H1 (cell line): ENCODE measurements around the gene SLAIN2. TPM values are rescaled to one million over a fixed set of nuclear protein-coding genes. Genes with fewer than 3 reads are reported as not detected.
"Not testable (repeated sequence)": the region's sequence is repeated elsewhere in the genome, so short reads cannot be mapped to it uniquely, and the experiment has no call there.

ENCODE experiments used
- CTCF ChIA-PET: fragments of 300-600 bp; sonication (Branson Sonifier 250); formaldehyde crosslinking; loops from one replicate; lab custom pipeline; 2021; ENCODE audit not compliant: partially characterized antibody; lab: Charles Lee
- POLR2A ChIA-PET: fragments of 300-600 bp; sonication (Branson Sonifier 250); formaldehyde crosslinking; loops from one replicate; lab custom pipeline; 2021; ENCODE audit warnings: inconsistent platforms; ENCODE audit not compliant: partially characterized antibody; lab: Charles Lee
- DNase-seq, 2 experiments: peaks; one replicate each; pipeline versions ENCODE4 v3.0.0 to v3.0.0-alpha.2; 2010 to 2022; ENCODE audit warnings: low spot score in 2 of 2, low read depth in 1 of 2, mixed read lengths in 1 of 2
- FAIRE-seq: peaks from 2 replicates; lab custom pipeline; 2011; peaks lifted over from hg19 to GRCh38; lab: Jason Lieb, UNC
- H2AFZ ChIP-seq: 2 replicates; pipeline ENCODE4 v1.8.1; 2012; ENCODE audit warnings: low read length, inconsistent platforms
- H2AK5ac ChIP-seq: 2 replicates; pipeline ENCODE4 v1.6.1; 2013; ENCODE audit warnings: low read depth, low read length
- H2BK120ac ChIP-seq: replicated peaks from 2 replicates; pipeline ENCODE3; 2013; ENCODE audit warnings: low read depth, low read length, inconsistent platforms
- H2BK12ac ChIP-seq: 2 replicates; pipeline ENCODE4 v1.6.1; 2013; ENCODE audit warnings: low read depth, low read length
- H2BK15ac ChIP-seq: 2 replicates; pipeline ENCODE4 v1.6.1; 2013; ENCODE audit warnings: low read length
- H2BK20ac ChIP-seq: 2 replicates; pipeline ENCODE4 v1.6.1; 2013; ENCODE audit warnings: low read length
- H2BK5ac ChIP-seq: 2 replicates; pipeline ENCODE4 v1.6.1; 2013; ENCODE audit warnings: low read depth, low read length
- H3K14ac ChIP-seq: 2 replicates; pipeline ENCODE4 v1.6.1; 2013; ENCODE audit warnings: inconsistent platforms; ENCODE audit not compliant: insufficient read length
- H3K18ac ChIP-seq: 2 replicates; pipeline ENCODE4 v1.6.1; 2013; ENCODE audit warnings: low read length; ENCODE audit errors: extremely low read depth
- H3K23ac ChIP-seq: 2 replicates; pipeline ENCODE4 v1.6.1; 2013; ENCODE audit warnings: inconsistent platforms; ENCODE audit not compliant: insufficient read length
- H3K23me2 ChIP-seq: 2 replicates; pipeline ENCODE4 v1.6.1; 2013; ENCODE audit warnings: low read depth, low read length
- H3K27ac ChIP-seq: 2 replicates; pipeline ENCODE4 v1.6.1; 2011; ENCODE audit warnings: low read depth, low read length, inconsistent platforms
- H3K27me3 ChIP-seq, 4 experiments: replicated peaks in 1 of 4; 1 replicate in 1 of 4; 2 replicates in 3 of 4; pipeline versions ENCODE4 v1.6.1 to v1.8.1; 2011 to 2013; ENCODE audit warnings: low read length in 3 of 4, mild to moderate bottlenecking in 3 of 4, inconsistent platforms in 2 of 4, mixed read lengths in 2 of 4, moderate library complexity in 1 of 4; ENCODE audit not compliant: control insufficient read depth in 3 of 4, insufficient read depth in 3 of 4; ENCODE audit errors: extremely low read depth in 1 of 4
- H3K36me3 ChIP-seq, 4 experiments: 2 replicates each; pipeline versions ENCODE4 v1.6.1 to v1.8.1; 2011 to 2013; ENCODE audit warnings: mild to moderate bottlenecking in 4 of 4, low read length in 3 of 4, moderate library complexity in 2 of 4, control low read depth in 1 of 4, inconsistent platforms in 1 of 4; ENCODE audit not compliant: insufficient read depth in 4 of 4, control insufficient read depth in 2 of 4
- H3K4ac ChIP-seq: replicated peaks from 2 replicates; pipeline ENCODE3; 2013; ENCODE audit warnings: low read length, low read depth, mixed read lengths, inconsistent platforms; ENCODE audit not compliant: insufficient read length
- H3K4me1 ChIP-seq, 4 experiments: replicated peaks in 1 of 4; 1 replicate in 1 of 4; 2 replicates in 3 of 4; pipeline versions ENCODE4 v1.6.1 to v1.8.1; 2011 to 2013; ENCODE audit warnings: low read length in 3 of 4, inconsistent platforms in 2 of 4, mixed read lengths in 1 of 4; ENCODE audit not compliant: insufficient read depth in 4 of 4, control insufficient read depth in 3 of 4
- H3K4me2 ChIP-seq, 2 experiments: 2 replicates each; pipeline versions ENCODE4 v1.6.1 to v1.8.1; 2011 to 2013; ENCODE audit warnings: low read depth in 2 of 2, low read length in 2 of 2, control low read depth in 1 of 2, inconsistent platforms in 1 of 2, mild to moderate bottlenecking in 1 of 2; ENCODE audit not compliant: insufficient read depth in 1 of 2
- H3K4me3 ChIP-seq, 4 experiments: fragments of 200-600, 300-600 bp in 1 of 4; sonication (generic), shearing (Covaris generic), sonication (Bioruptor Twin) in 1 of 4; 2 replicates each; pipeline versions ENCODE4 v1.5.1 to v1.8.1; 2011 to 2016; ENCODE audit warnings: low read length in 4 of 4, low read depth in 3 of 4, control low read depth in 2 of 4, inconsistent platforms in 2 of 4, mild to moderate bottlenecking in 2 of 4, mixed read lengths in 1 of 4, moderate library complexity in 1 of 4; ENCODE audit not compliant: insufficient read depth in 2 of 4; ENCODE audit errors: extremely low read depth in 1 of 4
- H3K56ac ChIP-seq: replicated peaks from 2 replicates; pipeline ENCODE3; 2013; ENCODE audit warnings: low read depth, mild to moderate bottlenecking, mixed read lengths, low read length, inconsistent platforms; ENCODE audit not compliant: insufficient read length
- H3K79me1 ChIP-seq: 2 replicates; pipeline ENCODE4 v1.6.1; 2013; ENCODE audit warnings: low read depth, low read length, control low read depth
- H3K79me2 ChIP-seq, 2 experiments: 2 replicates each; pipeline versions ENCODE4 v1.6.1 to v1.8.1; 2012 to 2013; ENCODE audit warnings: low read length in 2 of 2, mild to moderate bottlenecking in 2 of 2, inconsistent platforms in 1 of 2; ENCODE audit not compliant: insufficient read depth in 2 of 2, control insufficient read depth in 1 of 2
- H3K9ac ChIP-seq, 4 experiments: replicated peaks in 1 of 4; 1 replicate in 1 of 4; 2 replicates in 3 of 4; pipeline versions ENCODE4 v1.6.1 to v1.8.1; 2011 to 2013; ENCODE audit warnings: low read depth in 3 of 4, low read length in 3 of 4, control low read depth in 2 of 4, mild to moderate bottlenecking in 2 of 4, moderate library complexity in 2 of 4, inconsistent platforms in 1 of 4; ENCODE audit errors: extremely low read depth in 1 of 4
- H3K9me3 ChIP-seq, 2 experiments: 2 replicates each; pipeline versions ENCODE4 v1.6.1 to v1.8.1; 2012 to 2013; ENCODE audit warnings: mild to moderate bottlenecking in 2 of 2, moderate library complexity in 2 of 2, control low read depth in 1 of 2, inconsistent platforms in 1 of 2, low read depth in 1 of 2, low read length in 1 of 2, mixed read lengths in 1 of 2; ENCODE audit not compliant: insufficient read depth in 2 of 2
- H4K20me1 ChIP-seq, 2 experiments: replicated peaks in 1 of 2; 2 replicates each; pipeline versions ENCODE3 to v1.8.1; 2011 to 2013; ENCODE audit warnings: inconsistent platforms in 2 of 2, low read length in 2 of 2, mild to moderate bottlenecking in 1 of 2; ENCODE audit not compliant: insufficient read depth in 2 of 2, control insufficient read depth in 1 of 2
- H4K5ac ChIP-seq: 2 replicates; pipeline ENCODE4 v1.6.1; 2013; ENCODE audit warnings: low read length, low read depth, mixed read lengths, inconsistent platforms; ENCODE audit not compliant: insufficient read length
- H4K8ac ChIP-seq: 2 replicates; pipeline ENCODE4 v1.8.0; 2013; ENCODE audit warnings: mild to moderate bottlenecking, moderate library complexity, low read length, inconsistent platforms; ENCODE audit not compliant: insufficient read depth; ENCODE audit errors: extremely low read depth
- H4K91ac ChIP-seq: replicated peaks from 2 replicates; pipeline ENCODE3; 2013; ENCODE audit warnings: low read length, mixed read lengths, inconsistent platforms; ENCODE audit not compliant: insufficient read length
- BCL11A ChIP-seq, 2 experiments: IDR thresholded peaks; one replicate each; pipeline ENCODE4 v1.6.1; 2011; ENCODE audit warnings: low read depth in 2 of 2, low read length in 2 of 2, mild to moderate bottlenecking in 2 of 2
- TCF12 ChIP-seq: IDR thresholded peaks from 2 replicates; pipeline ENCODE4 v1.6.1; 2011; ENCODE audit warnings: low read depth, mild to moderate bottlenecking, low read length
- WGBS, 2 experiments: shearing (Covaris generic) in 1 of 2; methylation state at CpG; one replicate each; pipeline versions ENCODE4 v1.1.6 to v1.1.7; 2013 to 2015; ENCODE audit warnings: low lambda C conversion rate in 2 of 2, mixed read lengths in 2 of 2, inconsistent platforms in 1 of 2, low coverage in 1 of 2, missing lambda C conversion rate in 1 of 2; ENCODE audit not compliant: insufficient replicate concordance in 2 of 2, insufficient coverage in 1 of 2, insufficient read length in 1 of 2; ENCODE audit errors: extremely low coverage in 1 of 2, missing lambda C conversion rate in 1 of 2; 5-methylcytosine and 5-hydroxymethylcytosine counted together
- polyA plus RNA-seq, 7 experiments: library from polyadenylated mRNA; depleted of rRNA in 3 of 7; stranded (reverse) in 5 of 7; unstranded in 2 of 7; fragments of >200 nt in 5 of 7; fragments of 200-250 nt in 2 of 7; gene quantifications; 1 replicate in 5 of 7; 2 replicates in 1 of 7; 4 replicates in 1 of 7; pipeline versions ENCODE4 v1.2.1 to v1.2.3, GENCODE V29; 2011 to 2013; ENCODE audit warnings: missing spikeins in 2 of 7, mixed read lengths in 2 of 7
- total RNA-seq: library from RNA; stranded (reverse); fragmentation: NEBNext Ultra II Directional; extraction: Animal tissue kit (Norgen Biotek cat#: 25700); gene quantifications from 2 replicates; pipeline ENCODE4 v1.2.1, GENCODE V29; 2021

SLAIN2 gene
- total and polyA plus RNA-seq, 2 of the 8 experiments (the other 6 are each of a cell fraction or from before 2014, with no cell fraction given) = 8.2 to 40.0 TPM

DNA sequence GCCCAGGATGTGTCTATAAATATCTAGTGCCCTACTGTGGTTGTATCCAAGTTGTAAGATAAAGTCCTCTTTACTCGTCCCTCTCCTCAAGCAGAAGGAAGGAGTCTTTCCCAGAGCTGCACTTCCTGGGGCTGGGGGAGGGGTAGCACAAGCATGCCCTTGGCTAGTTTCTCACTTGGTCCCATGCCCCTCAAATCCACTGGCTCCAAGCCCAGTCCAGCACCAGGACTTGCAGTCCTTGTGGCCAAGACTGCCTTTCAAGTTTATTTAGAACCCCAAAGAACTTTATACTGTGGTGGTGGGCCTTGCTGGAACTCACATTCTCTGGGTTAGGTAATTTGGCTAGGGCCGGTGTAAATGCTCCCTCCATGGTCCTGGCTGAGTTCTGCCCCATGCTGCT, 98.7 kb downstream of the SLAIN2 start (continued):
- TF ChIP-seq TCF12 (no peak), BCL11A (IDR thresholded peaks at IDR 0.05; ENCODE audit: low read depth in 2 of 2, low read length in 2 of 2) (no peak)
- TF ChIP-seq, all 59 proteins: peak for 0

DNA sequence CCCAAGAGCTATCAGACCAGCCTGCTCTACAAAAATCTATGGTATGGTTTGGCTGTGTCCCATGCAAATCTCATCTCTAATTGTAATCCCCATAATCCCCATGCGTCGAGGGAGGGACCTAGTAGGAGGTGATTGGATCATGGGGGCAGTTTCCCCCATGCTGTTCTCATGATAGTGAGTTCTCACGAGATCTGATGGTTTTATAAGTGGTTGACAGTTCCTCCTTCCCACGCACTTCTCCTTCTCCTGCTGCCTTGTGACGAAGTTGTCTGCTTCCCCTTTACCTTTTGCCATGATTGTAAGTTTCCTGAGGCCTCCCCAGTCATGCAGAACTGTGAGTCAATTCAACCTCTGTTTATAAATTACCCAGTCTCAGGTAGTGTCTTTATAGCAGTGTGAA, 99.6 kb downstream of the SLAIN2 start:
- WGBS, 2 experiments = 86% methylated on average over 5 of the region's 5 CpGs; no CpG with 5 or more reads in 1 of the 2 experiments
- POLR2A ChIA-PET, H3K23me2 ChIP-seq, H3K4me3 ChIP-seq, H3K36me3 ChIP-seq, H3K79me2 ChIP-seq, DNase-seq, H2BK20ac ChIP-seq, CTCF ChIA-PET, H3K4me1 ChIP-seq, H3K9me3 ChIP-seq, H2BK12ac ChIP-seq, H3K4ac ChIP-seq, H4K8ac ChIP-seq, H4K91ac ChIP-seq, H3K14ac ChIP-seq, H3K4me2 ChIP-seq, H3K9ac ChIP-seq, H2BK120ac ChIP-seq, H3K56ac ChIP-seq, H3K18ac ChIP-seq, H3K27me3 ChIP-seq, H4K5ac ChIP-seq, H2BK5ac ChIP-seq, FAIRE-seq, H2BK15ac ChIP-seq, H3K27ac ChIP-seq, H3K79me1 ChIP-seq, H2AFZ ChIP-seq, H2AK5ac ChIP-seq, H4K20me1 ChIP-seq, H3K23ac ChIP-seq: not testable (repeated sequence)
